NOMO-1 treated with DMSO at 0.1 percent for 48 hours (cell line): ENCODE measurements around the gene ITGA4.
"Not testable (repeated sequence)": the region's sequence is repeated elsewhere in the genome, so short reads cannot be mapped to it uniquely, and the experiment has no call there.

Experiments used
- DNase-seq: peaks from one replicate; lab custom pipeline; 2025; ENCODE audit not compliant: unreplicated experiment; lab: John Stamatoyannopoulos, UW

The ITGA4 gene

DNA sequence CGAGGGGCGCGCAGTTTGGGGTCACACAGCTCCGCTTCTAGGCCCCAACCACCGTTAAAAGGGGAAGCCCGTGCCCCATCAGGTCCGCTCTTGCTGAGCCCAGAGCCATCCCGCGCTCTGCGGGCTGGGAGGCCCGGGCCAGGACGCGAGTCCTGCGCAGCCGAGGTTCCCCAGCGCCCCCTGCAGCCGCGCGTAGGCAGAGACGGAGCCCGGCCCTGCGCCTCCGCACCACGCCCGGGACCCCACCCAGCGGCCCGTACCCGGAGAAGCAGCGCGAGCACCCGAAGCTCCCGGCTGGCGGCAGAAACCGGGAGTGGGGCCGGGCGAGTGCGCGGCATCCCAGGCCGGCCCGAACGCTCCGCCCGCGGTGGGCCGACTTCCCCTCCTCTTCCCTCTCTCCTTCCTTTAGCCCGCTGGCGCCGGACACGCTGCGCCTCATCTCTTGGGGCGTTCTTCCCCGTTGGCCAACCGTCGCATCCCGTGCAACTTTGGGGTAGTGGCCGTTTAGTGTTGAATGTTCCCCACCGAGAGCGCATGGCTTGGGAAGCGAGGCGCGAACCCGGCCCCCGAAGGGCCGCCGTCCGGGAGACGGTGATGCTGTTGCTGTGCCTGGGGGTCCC, at the start of gene ITGA4:
TSS of gene ITGA4 (plus strand) at position 266 of the 620 bp plus-strand sequence. CDS start at position 535, 269 bp downstream.
- peak; percentile 88 for DNase-seq

DNA sequence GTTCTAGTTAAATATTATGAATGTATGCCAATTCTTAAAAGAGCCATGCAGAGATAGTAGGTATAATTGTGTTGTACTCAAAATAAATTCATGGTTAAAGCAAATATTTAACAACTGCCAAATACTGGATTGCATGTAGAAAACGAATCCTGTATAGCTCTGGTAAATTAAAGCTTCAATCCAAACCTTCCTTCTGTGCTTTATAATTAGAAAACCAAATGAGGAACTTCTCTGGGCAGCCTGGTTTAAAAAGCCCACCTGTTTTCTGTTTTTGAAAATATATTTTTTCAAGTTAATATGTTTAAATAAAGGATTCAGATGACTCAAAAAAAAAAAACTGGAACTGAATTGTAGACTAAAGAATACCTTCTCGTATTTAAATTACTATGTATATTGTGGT, 48.3 kb upstream of the ITGA4 start:
- peak; percentile 31 for DNase-seq

DNA sequence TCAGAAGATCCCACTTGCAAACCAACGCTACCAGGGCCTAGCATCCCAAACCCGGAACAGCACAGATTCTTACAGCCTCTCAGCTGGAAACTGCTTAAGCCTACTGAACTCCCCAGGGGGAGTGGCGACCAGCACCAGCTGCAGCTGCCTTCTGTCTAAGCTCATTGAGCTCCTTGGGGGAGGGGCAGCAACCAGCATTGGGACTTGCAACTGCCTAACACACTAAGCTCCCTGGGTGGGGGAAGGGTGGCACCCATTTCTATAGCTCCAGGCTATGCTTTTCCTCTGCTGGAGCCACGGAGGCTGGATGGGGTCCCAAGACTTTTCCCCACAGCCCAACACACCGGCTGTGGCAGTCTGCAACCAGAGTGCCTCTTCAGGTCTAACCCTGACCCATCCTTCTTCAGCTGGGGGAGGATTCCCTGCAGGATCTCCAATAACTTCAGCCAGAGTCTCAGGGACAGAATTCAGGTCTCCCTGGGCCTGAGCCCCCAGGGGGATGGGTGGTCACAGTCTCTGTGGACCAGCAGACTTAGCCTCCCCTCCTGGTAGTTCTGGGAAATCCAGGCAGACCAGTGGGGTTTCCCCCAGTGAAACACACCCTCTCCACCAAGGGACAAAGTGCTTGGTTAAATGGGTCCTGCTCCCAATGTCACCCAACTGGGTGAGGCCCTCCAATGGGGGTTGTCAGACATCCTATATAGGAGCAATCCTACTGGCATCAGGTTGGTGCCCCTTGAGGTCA, 45.9 kb upstream of the ITGA4 start:
- DNase-seq, result no peak

DNA sequence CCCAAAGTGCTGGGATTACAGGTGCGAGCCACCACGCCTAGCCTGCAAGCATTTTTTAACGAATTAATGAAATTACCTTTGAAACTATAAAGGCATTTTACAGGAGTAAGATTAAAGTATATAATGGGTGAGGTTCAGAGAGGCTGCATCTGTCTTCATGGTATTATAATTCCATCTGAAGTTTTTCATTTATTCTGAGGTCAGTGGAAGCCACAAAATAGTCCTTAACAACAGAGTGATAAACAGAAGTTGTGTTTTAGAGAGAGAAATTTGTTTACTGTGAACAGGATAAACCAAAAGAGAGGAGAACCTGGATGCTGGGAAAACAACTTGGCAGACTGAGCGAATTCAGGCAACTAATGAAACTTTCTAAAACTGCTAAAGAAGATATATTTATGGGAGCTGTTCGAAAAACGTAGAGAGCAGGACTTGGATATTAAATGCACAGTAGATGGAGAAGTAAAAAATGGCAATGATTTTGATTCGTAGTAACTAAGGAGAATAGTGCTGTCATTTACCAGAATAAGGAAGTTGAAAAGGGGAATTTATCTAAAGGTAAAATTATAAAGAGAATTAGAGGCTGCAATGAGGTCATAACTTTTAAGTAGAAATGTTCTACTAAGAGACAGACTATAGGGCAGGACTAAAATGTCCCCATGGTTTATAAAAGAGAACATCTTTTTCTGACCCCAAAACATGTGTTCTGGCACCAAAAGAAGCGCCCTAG, 37.9 kb upstream of the ITGA4 start:
- peak; percentile 86 for DNase-seq

DNA sequence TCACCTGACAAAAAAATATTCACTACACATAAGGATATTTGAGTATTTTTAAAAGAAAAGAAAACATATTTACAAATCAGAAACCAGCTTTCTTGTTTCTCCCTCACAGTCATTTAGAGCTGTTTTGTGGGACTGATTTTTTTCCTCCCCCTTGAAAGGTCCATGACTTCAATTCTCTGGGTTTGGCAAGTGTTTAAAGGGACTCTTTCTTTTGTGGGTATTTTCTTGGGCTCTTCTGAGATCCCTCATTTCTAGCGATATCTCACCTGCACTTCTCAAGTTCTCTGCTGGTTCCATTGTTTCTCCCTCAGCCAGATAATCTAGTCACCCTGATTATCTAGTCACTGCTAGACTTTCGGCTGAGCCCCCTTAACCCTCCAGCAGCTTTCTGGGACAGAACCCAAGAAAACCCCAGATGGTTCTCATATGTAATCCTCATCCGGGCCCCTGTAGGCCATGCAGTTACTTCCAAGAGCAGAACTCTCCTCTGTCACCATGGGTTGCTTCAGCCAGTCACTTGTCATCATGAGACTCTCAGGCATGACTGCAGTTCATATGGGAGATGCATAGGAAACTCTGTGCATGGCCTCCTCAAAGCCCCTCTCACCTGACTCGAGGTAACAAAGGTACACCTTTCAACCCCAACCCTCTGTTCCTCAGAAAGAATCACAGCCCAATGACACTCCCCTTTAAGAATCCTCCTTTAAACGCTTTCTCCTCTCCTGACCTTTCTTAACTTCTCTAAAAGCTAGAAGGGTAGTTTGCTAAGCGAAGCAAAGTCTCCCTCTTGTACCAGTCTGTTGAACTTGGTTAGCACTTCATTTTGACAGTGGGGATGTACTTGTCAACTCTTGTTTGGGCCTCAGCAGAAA, 36.7 kb upstream of the ITGA4 start:
- no peak for DNase-seq

DNA sequence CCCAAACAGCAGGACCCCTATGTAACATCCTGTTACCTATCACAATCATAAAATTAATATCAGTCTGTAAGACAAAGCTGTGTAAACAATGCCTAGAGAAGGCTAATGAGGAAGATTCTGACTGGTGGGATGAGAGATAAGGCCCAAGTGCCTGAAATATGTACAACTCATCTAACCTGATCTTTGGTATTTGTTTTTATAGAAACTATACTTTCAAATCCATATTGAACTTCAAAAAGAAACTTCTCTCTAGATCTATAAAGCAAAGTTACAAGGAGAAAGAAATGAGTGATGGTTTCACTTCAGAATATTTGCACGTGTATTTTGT, 36.1 kb upstream of the ITGA4 start:
- no peak for DNase-seq

DNA sequence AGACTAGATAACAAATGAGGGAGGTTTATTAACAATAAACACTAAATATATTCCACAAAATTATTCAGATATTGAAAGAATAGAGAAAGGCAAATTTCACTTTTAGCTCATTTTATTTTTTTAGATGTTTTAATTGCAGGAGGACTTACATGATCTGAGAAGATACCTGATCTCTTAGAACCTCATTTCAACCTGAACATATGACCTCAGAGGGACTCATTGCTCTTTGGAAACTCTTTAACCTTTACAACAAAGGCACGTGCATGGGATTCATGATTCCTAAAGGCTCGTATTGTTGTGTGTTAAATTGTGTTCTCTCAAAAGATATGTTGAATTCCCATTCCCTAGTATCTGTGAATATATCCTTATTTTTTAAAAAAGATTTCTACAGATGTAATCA, 35.7 kb upstream of the ITGA4 start:
- DNase-seq, result no peak

DNA sequence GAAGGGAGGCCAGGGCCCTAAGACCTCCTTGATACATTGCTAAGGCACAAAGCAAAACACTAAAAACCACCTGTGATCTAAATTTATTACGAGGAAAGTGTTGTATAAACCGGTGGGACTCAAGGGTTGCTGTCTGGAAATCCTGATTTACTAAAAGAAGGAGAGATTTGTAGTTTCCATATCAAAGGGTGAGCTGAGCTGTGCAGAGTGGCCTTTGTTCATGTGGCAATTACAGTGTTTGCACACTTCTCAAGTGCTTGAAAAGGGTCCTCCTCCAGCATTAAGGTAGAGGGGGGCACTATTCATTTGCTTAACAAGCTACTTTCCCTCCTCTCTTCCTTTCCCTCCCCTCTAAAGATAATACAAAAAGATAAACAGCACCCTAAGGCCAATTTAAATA, 30.5 kb upstream of the ITGA4 start:
- no peak for DNase-seq

DNA sequence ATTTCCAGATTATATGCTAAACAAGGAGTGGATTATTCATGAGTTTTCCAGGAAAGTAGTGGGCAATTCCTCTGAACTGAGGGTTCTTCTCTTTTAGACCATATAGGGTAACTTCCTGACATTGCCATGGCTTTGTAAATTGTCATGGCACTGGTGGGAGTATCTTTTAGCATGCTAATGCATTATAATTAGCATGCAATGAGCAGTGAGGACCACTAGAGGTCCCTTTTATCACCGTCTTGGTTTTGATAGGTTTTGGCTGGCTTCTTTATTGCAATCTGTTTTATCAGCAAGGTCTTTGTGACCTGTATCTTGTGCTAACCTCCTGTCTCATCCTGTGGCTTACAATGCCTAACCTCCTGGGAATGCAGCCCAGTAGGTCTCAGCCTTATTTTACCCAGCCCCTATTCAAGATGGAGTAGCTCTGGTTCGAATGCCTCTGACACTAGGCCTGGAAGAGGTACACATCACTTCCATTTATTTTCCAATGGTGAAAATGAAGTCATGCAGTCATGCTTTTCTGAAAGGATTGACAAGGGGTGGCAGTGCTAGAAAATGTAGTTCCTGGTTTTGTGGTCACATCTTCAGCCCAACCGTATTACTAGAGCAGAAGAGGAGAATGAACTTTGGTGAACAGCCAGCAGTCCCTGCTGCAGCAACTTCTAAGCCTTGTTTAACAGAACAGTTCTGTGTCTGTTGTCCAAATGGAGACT, 26.6 kb upstream of the ITGA4 start:
- peak; percentile 83 for DNase-seq

DNA sequence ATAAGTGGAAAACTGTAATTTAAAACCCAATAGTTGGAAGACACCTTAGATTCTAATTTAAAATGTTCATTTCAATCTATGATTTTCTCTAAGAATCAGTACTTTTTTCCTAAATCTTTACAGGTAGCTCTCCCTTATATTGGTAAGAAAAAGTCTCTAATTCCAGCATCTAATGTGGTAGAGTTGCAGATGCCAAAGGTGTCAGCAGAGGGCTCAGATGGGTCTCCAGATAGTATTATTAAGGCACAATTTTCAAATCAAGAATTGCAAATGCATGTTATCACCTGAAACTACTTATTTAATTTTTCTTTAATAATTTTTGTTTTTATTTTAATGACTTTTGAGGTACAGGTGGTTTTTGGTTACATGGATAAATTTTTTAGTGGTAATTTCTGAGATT, 25.5 kb upstream of the ITGA4 start:
- no peak for DNase-seq

DNA sequence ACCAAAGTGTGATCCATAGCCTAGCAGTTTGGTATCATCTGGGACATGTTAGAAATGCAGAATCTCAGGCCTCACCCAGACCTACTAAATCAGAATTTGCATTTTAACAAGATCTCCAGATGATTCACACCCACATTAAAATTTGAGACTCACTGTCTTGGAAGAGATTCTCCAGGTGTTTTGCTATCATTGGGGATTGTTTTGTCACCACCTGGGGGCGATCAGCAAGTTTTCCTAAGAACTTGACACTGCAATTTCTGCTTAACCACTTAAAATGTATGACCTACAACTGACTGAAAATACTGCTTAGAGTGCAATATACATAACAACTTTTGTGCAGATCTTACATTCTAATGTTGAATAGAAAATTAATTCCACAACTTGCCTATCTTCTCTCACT, 18.9 kb upstream of the ITGA4 start:
- DNase-seq, result no peak

DNA sequence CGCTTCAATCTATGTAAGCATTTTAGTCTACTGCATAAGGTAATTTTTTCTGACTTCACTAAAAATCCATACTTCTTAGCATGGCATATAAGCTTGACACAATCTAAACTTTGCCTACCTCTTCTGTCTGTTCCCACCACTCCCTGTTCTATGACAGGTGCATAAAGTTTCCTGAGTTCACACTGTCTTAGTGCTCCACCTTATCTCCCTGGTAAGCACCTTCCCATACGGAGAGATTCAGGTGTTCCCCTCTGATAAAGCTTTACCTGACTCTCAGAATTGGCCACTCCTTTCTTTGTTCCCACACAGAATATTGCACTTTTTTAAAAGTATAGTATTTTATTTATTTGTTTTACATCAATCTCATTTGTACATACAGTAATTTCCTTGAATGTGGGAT, 16.8 kb upstream of the ITGA4 start:
- no peak for DNase-seq

DNA sequence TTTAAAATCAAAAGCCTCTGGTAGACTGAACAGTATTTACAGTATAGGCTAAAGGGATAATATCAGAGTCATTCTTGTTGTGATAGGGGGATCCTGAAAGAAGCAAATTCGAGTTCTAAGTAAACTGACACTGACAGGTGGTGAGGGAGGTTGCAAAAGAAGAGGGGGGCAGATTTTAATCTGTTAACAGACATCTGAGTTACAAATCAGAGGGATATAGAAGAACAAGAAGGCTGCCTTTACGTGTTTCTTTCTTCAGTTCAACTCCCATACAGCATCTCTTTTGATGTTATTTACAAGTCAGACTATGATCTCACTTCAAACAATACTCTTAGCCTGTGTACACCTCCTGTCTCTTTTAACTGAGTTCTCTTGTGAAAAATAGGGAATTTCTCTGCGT, 16.3 kb upstream of the ITGA4 start:
- no peak for DNase-seq

DNA sequence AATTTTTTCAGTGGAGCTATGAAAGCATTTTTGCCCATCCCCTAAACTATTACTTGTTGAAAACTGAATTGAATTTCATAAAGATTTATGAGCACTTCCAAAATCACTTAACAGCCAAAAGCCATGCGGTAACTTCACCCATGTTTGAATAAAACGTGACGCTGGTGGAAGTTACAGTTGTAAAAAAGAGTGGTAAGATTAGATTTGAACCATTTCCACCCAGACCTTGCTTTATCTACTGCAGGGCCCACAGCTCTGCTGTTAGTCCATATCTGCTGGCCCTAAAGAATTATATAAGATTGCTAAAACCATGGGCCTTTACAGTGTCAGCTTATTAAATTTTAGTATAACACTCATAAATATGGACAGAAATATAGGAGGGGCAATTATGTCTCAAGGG, 15.5 kb upstream of the ITGA4 start:
- no peak for DNase-seq

DNA sequence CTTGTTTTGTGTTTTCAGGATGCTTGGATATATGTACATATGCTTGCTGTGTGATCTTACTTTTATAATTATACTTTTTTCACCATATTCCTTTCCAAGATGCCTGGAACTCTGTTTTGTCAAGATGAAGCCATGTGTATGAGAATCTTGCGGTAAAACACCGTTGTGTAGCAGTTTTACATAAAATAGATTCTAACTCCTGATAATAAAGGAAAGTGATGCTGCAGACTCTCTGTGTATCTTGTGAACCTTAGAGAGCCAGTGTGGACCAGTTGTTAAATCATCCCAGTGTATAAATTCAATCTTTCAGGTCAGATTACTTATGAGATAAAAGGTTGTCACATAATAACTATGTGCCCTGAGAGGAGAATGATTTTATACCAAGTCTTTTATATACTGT, 12.5 kb upstream of the ITGA4 start:
- no peak for DNase-seq

DNA sequence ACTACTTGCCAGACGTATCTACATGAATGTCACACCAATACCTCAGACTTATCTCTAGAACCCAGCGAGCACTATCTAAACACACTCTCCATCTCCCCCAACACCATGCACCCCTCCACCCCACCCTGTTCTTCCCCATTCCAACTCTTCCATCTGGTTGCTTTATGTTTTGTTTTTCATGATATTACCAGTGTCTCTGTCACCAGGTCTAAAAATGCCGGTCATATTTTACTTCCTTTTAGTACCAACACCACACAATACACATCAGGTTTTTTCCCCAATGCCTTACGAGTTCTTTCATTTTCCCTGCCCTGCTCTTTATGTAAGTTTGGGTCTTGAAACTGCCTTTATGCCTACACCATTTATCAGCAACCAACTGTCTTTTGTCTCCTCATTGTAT, 10.2 kb upstream of the ITGA4 start:
- no peak for DNase-seq

DNA sequence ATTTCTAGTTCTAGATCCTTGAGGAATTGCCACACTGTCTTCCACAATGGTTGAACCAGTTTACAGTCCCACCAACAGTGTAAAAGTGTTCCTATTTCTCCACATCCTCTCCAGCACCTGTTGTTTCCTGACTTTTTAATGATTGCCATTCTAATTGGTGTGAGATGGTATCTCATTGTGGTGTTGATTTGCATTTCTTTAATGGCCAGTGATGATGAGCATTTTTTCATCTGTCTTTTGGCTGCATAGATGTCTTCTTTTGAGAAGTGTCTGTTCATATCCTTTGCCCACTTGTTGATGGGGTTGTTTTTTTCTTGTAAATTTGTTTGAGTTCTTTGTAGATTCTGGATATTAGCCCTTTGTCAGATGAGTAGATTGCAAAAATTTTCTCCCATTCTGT, 7.9 kb upstream of the ITGA4 start:
- not testable (repeated sequence) for DNase-seq

DNA sequence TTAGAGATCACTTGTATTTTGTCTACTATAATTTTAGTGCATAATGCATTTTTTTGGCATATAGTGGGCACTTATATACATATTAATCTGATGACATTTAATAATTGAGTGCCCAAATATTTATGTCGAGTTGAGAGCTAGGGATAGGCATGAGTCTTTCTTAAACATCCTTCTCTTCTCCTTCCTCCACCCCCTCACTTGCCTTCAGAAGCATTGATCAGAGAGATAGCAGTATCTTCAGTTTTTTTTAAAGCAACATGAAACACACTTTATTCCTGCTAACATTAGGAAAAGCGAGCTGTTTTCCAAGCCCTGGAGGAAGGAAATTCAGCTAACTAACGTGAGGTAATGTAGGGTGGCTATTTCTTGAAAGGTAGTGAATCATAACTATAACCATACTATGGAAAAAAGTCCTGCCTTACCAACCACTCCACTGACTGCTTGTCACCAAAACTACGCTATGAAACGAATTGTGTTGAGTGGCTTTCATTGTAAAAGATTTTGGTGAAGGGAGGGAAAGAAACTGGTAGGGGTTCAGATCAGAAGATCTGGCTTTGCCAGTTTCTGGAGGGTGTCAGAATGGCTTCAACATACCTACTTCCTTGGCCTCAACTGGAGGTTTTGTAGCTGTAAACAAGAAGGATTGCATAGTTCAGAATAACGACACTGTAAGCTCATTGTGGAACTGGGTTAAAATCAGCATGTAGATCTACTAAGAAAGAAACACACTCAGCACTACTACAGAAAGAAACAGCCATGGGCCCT, 2.3 kb upstream of the ITGA4 start:
- no peak for DNase-seq

DNA sequence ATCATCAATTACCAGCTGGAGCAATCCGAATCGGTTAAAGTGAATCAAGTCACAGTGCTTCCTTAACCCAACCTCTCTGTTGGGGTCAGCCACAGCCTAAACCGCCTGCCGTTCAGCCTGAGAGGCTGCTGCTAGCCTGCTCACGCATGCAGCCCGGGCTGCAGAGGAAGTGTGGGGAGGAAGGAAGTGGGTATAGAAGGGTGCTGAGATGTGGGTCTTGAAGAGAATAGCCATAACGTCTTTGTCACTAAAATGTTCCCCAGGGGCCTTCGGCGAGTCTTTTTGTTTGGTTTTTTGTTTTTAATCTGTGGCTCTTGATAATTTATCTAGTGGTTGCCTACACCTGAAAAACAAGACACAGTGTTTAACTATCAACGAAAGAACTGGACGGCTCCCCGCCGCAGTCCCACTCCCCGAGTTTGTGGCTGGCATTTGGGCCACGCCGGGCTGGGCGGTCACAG, 496 bp upstream of the ITGA4 start:
- peak; percentile 90 for DNase-seq
